ENCODE results near the gene NXPE1. TPM values are rescaled to one million over a fixed set of nuclear protein-coding genes. Genes with fewer than 3 reads are reported as not detected.

NXPE1 gene
- total RNA-seq, 2 experiments from 2014 or later = not detected

GRCh38 chr11:114478768-114479167 lies 80.9 kb downstream of the NXPE1 start:
- Mint-ChIP-seq H3K9me3 (ENCODE audit: low read depth) (no peaks in the 10 kb centered on the region), H3K27me3 (peaks cover 4% of the 10 kb centered on the region), H3K4me1 (no peaks in the 10 kb centered on the region), H3K36me3 (ENCODE audit: low read depth) (no peaks in the 10 kb centered on the region), H3K4me3 (no peak overlapping the region), H3K27ac (no peak overlapping the region)
- CTCF ChIA-PET = no interaction called here
- ATAC-seq (no peak), DNase-seq (no peak)
- intact Hi-C loops (cut with DNase I, micrococcal nuclease) = no loop called here
- POLR2A ChIA-PET = no interaction called here

- ATAC-seq = no peak
- Mint-ChIP-seq H3K4me1 (no peaks in the 10 kb centered on the region), H3K27me3 (peaks cover 4% of the 10 kb centered on the region), H3K4me3 (no peak overlapping the region), H3K9me3 (ENCODE audit: low read depth) (no peaks in the 10 kb centered on the region), H3K27ac (no peak overlapping the region), H3K36me3 (ENCODE audit: low read depth) (no peaks in the 10 kb centered on the region)
- no peak for DNase-seq
- ChIA-PET POLR2A (no interaction called here), CTCF (no interaction called here)
- intact Hi-C loops (cut with DNase I, micrococcal nuclease) = no loop called here
Observed at GRCh38 chr11:114478001-114478410, 81.7 kb downstream of the NXPE1 start.

- ATAC-seq (no peak), DNase-seq (no peak)
- Mint-ChIP-seq H3K36me3 (ENCODE audit: low read depth) (no peaks in the 10 kb centered on the region), H3K27me3 (peaks cover 4% of the 10 kb centered on the region), H3K27ac (no peak overlapping the region), H3K4me1 (no peaks in the 10 kb centered on the region), H3K4me3 (no peak overlapping the region), H3K9me3 (ENCODE audit: low read depth) (no peaks in the 10 kb centered on the region)
- intact Hi-C loops (cut with DNase I, micrococcal nuclease) = no loop called here
- ChIA-PET POLR2A (no interaction called here), CTCF (no interaction called here)
Observed at GRCh38 chr11:114472661-114473060, 87.0 kb downstream of the NXPE1 start.

Other genes with a start within 250 kb of the NXPE1 start
- gene C11orf71, start 159.4 kb downstream of the NXPE1 start, total RNA-seq = 1 to 10 TPM; 4.8 to 5.5 TPM
- 10 to 100 TPM; 46.7 to 72.3 TPM for gene RBM7, start 159.2 kb downstream of the NXPE1 start, total RNA-seq
- 10 to 100 TPM; 66.6 to 70.0 TPM for gene REXO2, start 120.4 kb downstream of the NXPE1 start, total RNA-seq
- not detected for gene NXPE4, start 35.9 kb upstream of the NXPE1 start, total RNA-seq
- not detected for gene NXPE2, start 118.6 kb upstream of the NXPE1 start, total RNA-seq

Data from activated CD4-positive, alpha-beta T cell treated with anti-CD3 and anti-CD28 coated beads for 36 hours (primary cell).